HepG2 (cell line): ENCODE measurements around the gene ADAM19. TPM values are rescaled to one million over a fixed set of nuclear protein-coding genes. Genes with fewer than 3 reads are reported as not detected.

Source experiments
- ATAC-seq: fragments of 200-7000 bp; cut with Tn5 transposase; 3 replicates; pipeline ENCODE4 v1.9.1; 2020; ENCODE audit warnings: mild to moderate bottlenecking, moderate library complexity
- BruUV-seq: library from RNA; stranded (reverse); fragments of 400-500 nt; replicated peaks from 2 replicates; lab custom pipeline; 2021; lab: Mats Ljungman, UMichigan
- CTCF ChIA-PET: fragments of 300-600 bp; formaldehyde crosslinking; extraction: SDS; loops from one replicate; lab custom pipeline; 2021; ENCODE audit warnings: low total read pairs, inconsistent platforms, low intra/inter-chr PET ratio; lab: Yijun Ruan, JAX
- POLR2A ChIA-PET: fragments of 350-600 bp; sonication (Branson Sonifier 250); formaldehyde crosslinking; loops from one replicate; lab custom pipeline; 2020; ENCODE audit warnings: antibody characterized with exemption, inconsistent platforms; lab: Yijun Ruan, JAX
- DNase-seq: peaks from one replicate; pipeline ENCODE4 v3.0.0-alpha.2; 2015; ENCODE audit warnings: low spot score
- FAIRE-seq: peaks from 3 replicates; lab custom pipeline; 2011; peaks lifted over from hg19 to GRCh38; lab: Jason Lieb, UNC
- H2AFZ ChIP-seq: one replicate; pipeline ENCODE4 v1.6.1; 2011; ENCODE audit warnings: low read length, inconsistent platforms
- H3K27ac ChIP-seq: fragments of 300-600 bp; 3 replicates; pipeline ENCODE4 v1.8.0; 2011; ENCODE audit warnings: mixed run types, mild to moderate bottlenecking, mixed read lengths, low read length, inconsistent platforms; ENCODE audit not compliant: insufficient read depth; ENCODE audit errors: extremely low read length
- H3K27me3 ChIP-seq, 2 experiments: fragments of 200-600 bp in 1 of 2; 2 replicates in 1 of 2; 3 replicates in 1 of 2; pipeline versions ENCODE4 v1.6.0 to v1.8.0; 2011; ENCODE audit warnings: low read length in 2 of 2, mild to moderate bottlenecking in 2 of 2, moderate library complexity in 2 of 2, inconsistent platforms in 1 of 2; ENCODE audit not compliant: insufficient read depth in 2 of 2, control insufficient read depth in 1 of 2
- H3K36me3 ChIP-seq, 2 experiments: fragments of 200-600 bp in 1 of 2; replicated peaks in 1 of 2; 2 replicates in 1 of 2; 3 replicates in 1 of 2; pipeline versions ENCODE4 v1.5.1 to v1.8.0; 2011; ENCODE audit warnings: low read length in 2 of 2, inconsistent platforms in 1 of 2; ENCODE audit not compliant: insufficient read depth in 2 of 2, control insufficient read depth in 1 of 2
- H3K4me1 ChIP-seq: 2 replicates; pipeline ENCODE4 v1.5.1; 2012; ENCODE audit warnings: low read length, inconsistent platforms; ENCODE audit not compliant: insufficient read depth
- H3K4me2 ChIP-seq: 2 replicates; pipeline ENCODE4 v1.6.0; 2011; ENCODE audit warnings: low read depth, low read length, inconsistent platforms
- H3K4me3 ChIP-seq, 3 experiments: fragments of 200-600 bp in 1 of 3; sonication (generic), shearing (Covaris generic) in 1 of 3; replicated peaks in 1 of 3; 2 replicates each; pipeline ENCODE4 v1.5.1; 2011 to 2016; ENCODE audit warnings: low read length in 3 of 3, inconsistent platforms in 2 of 3, low read depth in 2 of 3, mild to moderate bottlenecking in 2 of 3, control low read depth in 1 of 3, mixed read lengths in 1 of 3; ENCODE audit not compliant: insufficient read depth in 1 of 3
- H3K79me2 ChIP-seq: one replicate; pipeline ENCODE4 v1.6.1; 2011; ENCODE audit warnings: low read length, inconsistent platforms; ENCODE audit not compliant: insufficient read depth
- H3K9ac ChIP-seq: 2 replicates; pipeline ENCODE4 v1.6.0; 2011; ENCODE audit warnings: mild to moderate bottlenecking, low read depth, low read length, inconsistent platforms; ENCODE audit not compliant: insufficient read depth
- H3K9me3 ChIP-seq: 2 replicates; pipeline ENCODE4 v1.5.1; 2012; ENCODE audit warnings: mild to moderate bottlenecking, low read length
- H4K20me1 ChIP-seq: 2 replicates; pipeline ENCODE4 v1.6.0; 2011; ENCODE audit warnings: inconsistent platforms, mild to moderate bottlenecking, low read length, moderate library complexity; ENCODE audit not compliant: insufficient read depth
- ATF2 ChIP-seq: sonication (generic); formaldehyde crosslinking; IDR thresholded peaks from 2 replicates; pipeline ENCODE4 v1.4.0; 2020; ENCODE audit warnings: missing genetic modification reagents
- HIVEP1 ChIP-seq: sonication (generic); formaldehyde crosslinking; IDR thresholded peaks from 2 replicates; pipeline ENCODE4 v1.4.0; 2020; ENCODE audit warnings: mild to moderate bottlenecking, missing genetic modification reagents
- MAFF ChIP-seq: IDR thresholded peaks from 2 replicates; pipeline ENCODE4 v1.6.1; 2011; ENCODE audit warnings: low read depth, low read length, improper control_type of control experiment
- MAFK ChIP-seq, 2 experiments: IDR thresholded peaks in 1 of 2; conservative IDR thresholded peaks in 1 of 2; 2 replicates each; pipeline ENCODE4 v1.6.1; 2011; ENCODE audit warnings: improper control_type of control experiment in 2 of 2, low read length in 2 of 2
- MIER2 ChIP-seq: IDR thresholded peaks from 2 replicates; pipeline ENCODE4 v1.6.1; 2016; ENCODE audit warnings: missing biosample characterization, missing genetic modification reagents
- RBAK ChIP-seq: sonication (generic); formaldehyde crosslinking; IDR thresholded peaks from 2 replicates; pipeline ENCODE4 v1.5.1; 2020; ENCODE audit warnings: mild to moderate bottlenecking, missing genetic modification reagents
- RNF2 ChIP-seq: fragments of 450-650 bp; conservative IDR thresholded peaks from 2 replicates; pipeline ENCODE4 v1.6.1; 2016; ENCODE audit warnings: low read depth
- SRY ChIP-seq: sonication (generic); formaldehyde crosslinking; IDR thresholded peaks from 2 replicates; pipeline ENCODE4 v1.8.0; 2022; ENCODE audit warnings: mild to moderate bottlenecking, missing genetic modification reagents
- ZNF101 ChIP-seq: sonication (generic); formaldehyde crosslinking; IDR thresholded peaks from 2 replicates; pipeline ENCODE4 v1.4.0; 2020; ENCODE audit warnings: mild to moderate bottlenecking, low read depth, missing genetic modification reagents, borderline replicate concordance
- ZNF12 ChIP-seq: sonication (generic); formaldehyde crosslinking; IDR thresholded peaks from 2 replicates; pipeline ENCODE4 v1.5.0; 2020; ENCODE audit warnings: missing genetic modification reagents
- ZNF224 ChIP-seq: sonication (generic); formaldehyde crosslinking; IDR thresholded peaks from 2 replicates; pipeline ENCODE4 v1.5.0; 2020; ENCODE audit warnings: mild to moderate bottlenecking, missing genetic modification reagents
- WGBS: methylation state at CpG from one replicate; pipeline ENCODE4 v1.1.6; 2017; ENCODE audit warnings: low lambda C conversion rate; 5-methylcytosine and 5-hydroxymethylcytosine counted together
- in situ Hi-C: cut with HindIII; loops from 2 replicates; pipeline ENCODE4 v1.10.0; 2017; ENCODE audit warnings: low pct_unique_long_range_greater_than_20kb; ENCODE audit not compliant: extremely low pct_ligation_motif_present
- intact Hi-C: fragments of 100-400 bp; cut with micrococcal nuclease; formaldehyde crosslinking; loops from one replicate; pipeline ENCODE4 v1.10.0; 2022; ENCODE audit not compliant: unreplicated experiment
- polyA plus RNA-seq, 8 experiments: library from polyadenylated mRNA; depleted of rRNA in 3 of 8; stranded (reverse) in 7 of 8; unstranded in 1 of 8; fragments of >200 nt; fragmentation: Illumina TruSeq in 4 of 8; extraction: Trizol in 4 of 8; gene quantifications; 2 replicates each; pipeline versions ENCODE4 v1.2.1 to v1.2.3, GENCODE V29; 2011 to 2016; ENCODE audit warnings: low read depth in 4 of 8, missing spikeins in 1 of 8, mixed read lengths in 1 of 8; ENCODE audit not compliant: insufficient read depth in 1 of 8
- total RNA-seq, 5 experiments: library from RNA; depleted of rRNA; stranded (reverse); fragments of >200 nt; fragmentation: Illumina TruSeq; extraction: Trizol; gene quantifications; 2 replicates each; pipeline ENCODE4 v1.2.3, GENCODE V29; 2016; ENCODE audit warnings: low read depth in 1 of 5
- TF ChIP-seq, protein P1 (sequence below): sonication (generic); formaldehyde crosslinking; IDR thresholded peaks from 2 replicates; pipeline ENCODE4 v1.8.1; 2023; ENCODE audit warnings: mild to moderate bottlenecking, inconsistent platforms, moderate library complexity, missing genetic modification reagents, borderline replicate concordance
- TF ChIP-seq, protein P2 (sequence below): sonication (generic); formaldehyde crosslinking; IDR thresholded peaks from 2 replicates; pipeline ENCODE4 v1.4.0; 2020; ENCODE audit warnings: missing genetic modification reagents

Gene ADAM19
- total and polyA plus RNA-seq, 2 of the 13 experiments (the other 11 are each of a cell fraction or from before 2014, with no cell fraction given) = 0.38 to 0.74 TPM

DNA sequence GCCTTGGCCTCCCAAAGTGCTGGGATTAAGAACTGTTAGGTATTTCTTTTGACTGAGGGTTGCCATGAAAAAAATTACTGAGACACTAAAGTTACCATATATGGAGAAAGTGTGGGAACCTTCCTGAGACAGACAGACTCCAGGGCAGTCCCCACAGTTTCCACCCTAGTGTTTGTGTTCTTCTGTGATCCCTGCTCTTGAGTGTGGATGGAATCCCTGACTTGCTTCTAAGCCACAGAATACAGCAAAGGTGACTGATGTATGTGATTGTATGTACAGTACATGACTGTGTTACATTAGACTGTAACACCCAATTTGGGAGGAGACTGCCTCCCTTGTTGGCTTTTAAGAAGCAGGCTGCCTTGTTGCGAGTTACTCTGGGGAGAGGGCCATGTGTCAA, 24.7 kb upstream of the ADAM19 start (continued):
- TF ChIP-seq RBAK (CRISPR knock-in tag) = no peak
- TF ChIP-seq MIER2 = no peak

GRCh38 chr5:157599565-157599964, 24.0 kb upstream of the ADAM19 start:
- no peaks in the 10 kb centered on the region for H3K9me3 ChIP-seq
- intact Hi-C loops = no loop called here
- H3K4me3 ChIP-seq = no peak overlapping the region
- H3K79me2 ChIP-seq = no peaks in the 10 kb centered on the region
- H3K9ac ChIP-seq = no peak overlapping the region
- no peak for DNase-seq
- BruUV-seq = no TSS peak
- no peaks in the 10 kb centered on the region for H3K36me3 ChIP-seq
- no peak overlapping the region for H2AFZ ChIP-seq
- H3K4me2 ChIP-seq = no peak overlapping the region
- H3K4me1 ChIP-seq = no peaks in the 10 kb centered on the region
- POLR2A ChIA-PET = no interaction called here
- CTCF ChIA-PET = no interaction called here
- FAIRE-seq = no peak
- ATAC-seq = no peak
- 67% methylated on average over 3 of the region's 3 CpGs for WGBS
- H3K27me3 ChIP-seq = peaks cover 0 to 6% of the 10 kb centered on the region in 2 experiments; a peak in 1 of 5 replicates
- no peak overlapping the region for H3K27ac ChIP-seq
- in situ Hi-C loops = no loop called here
- no peaks in the 10 kb centered on the region for H4K20me1 ChIP-seq
- TF ChIP-seq ATF2 (no peak), MAFK (conservative IDR thresholded peaks at IDR 0.05 in 1 of 2, IDR thresholded peaks at IDR 0.05 in 1 of 2; ENCODE audit: low read length in 2 of 2) (no peak), SRY (CRISPR knock-in tag) (no peak), HIVEP1 (CRISPR knock-in tag) (no peak), ZNF101 (CRISPR knock-in tag) (no peak), ZNF12 (no peak), ZNF224 (CRISPR knock-in tag) (no peak), RNF2 (no peak), MAFF (no peak)
- TF ChIP-seq, protein P1, sequence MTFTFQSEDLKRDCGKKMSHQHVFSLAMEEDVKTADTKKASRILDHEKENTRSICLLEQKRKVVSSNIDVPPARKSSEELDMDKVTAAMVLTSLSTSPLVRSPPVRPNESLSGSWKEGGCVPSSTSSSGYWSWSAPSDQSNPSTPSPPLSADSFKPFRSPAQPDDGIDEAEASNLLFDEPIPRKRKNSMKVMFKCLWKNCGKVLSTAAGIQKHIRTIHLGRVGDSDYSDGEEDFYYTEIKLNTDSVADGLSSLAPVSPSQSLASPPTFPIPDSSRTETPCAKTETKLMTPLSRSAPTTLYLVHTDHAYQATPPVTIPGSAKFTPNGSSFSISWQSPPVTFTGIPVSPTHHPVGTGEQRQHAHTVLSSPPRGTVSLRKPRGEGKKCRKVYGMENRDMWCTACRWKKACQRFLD (CRISPR knock-in tag) = no peak
- TF ChIP-seq, protein P2, sequence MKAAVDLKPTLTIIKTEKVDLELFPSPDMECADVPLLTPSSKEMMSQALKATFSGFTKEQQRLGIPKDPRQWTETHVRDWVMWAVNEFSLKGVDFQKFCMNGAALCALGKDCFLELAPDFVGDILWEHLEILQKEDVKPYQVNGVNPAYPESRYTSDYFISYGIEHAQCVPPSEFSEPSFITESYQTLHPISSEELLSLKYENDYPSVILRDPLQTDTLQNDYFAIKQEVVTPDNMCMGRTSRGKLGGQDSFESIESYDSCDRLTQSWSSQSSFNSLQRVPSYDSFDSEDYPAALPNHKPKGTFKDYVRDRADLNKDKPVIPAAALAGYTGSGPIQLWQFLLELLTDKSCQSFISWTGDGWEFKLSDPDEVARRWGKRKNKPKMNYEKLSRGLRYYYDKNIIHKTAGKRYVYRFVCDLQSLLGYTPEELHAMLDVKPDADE (CRISPR knock-in tag) = no peak
